Hepatocyte (in vitro differentiated cells): ENCODE data around the gene TSPAN19.

Experiments used
- EZH2 ChIP-seq: fragments of 200-600 bp; sonication (generic); IDR thresholded peaks from 2 replicates; pipeline ENCODE4 v1.6.1; 2016; ENCODE audit warnings: antibody characterized with exemption, mild to moderate bottlenecking, borderline replicate concordance
- EZH2phosphoT487 ChIP-seq: fragments of 200-600 bp; sonication (generic); IDR thresholded peaks from one replicate; pipeline ENCODE4 v1.6.1; 2018; ENCODE audit warnings: antibody characterized with exemption, mild to moderate bottlenecking, low read depth, moderate library complexity; ENCODE audit not compliant: unreplicated experiment, severe bottlenecking
- TF ChIP-seq, protein P1 (sequence below): fragments of 200-600 bp; sonication (generic); IDR thresholded peaks from 2 replicates; pipeline ENCODE4 v1.5.1; 2016; ENCODE audit warnings: antibody characterized with exemption, mild to moderate bottlenecking; ENCODE audit not compliant: poor library complexity

GRCh38 chr12:85036733-85037132 lies 656 bp upstream of the TSPAN19 start:
- TF ChIP-seq EZH2 = no peak
- TF ChIP-seq, protein P1, sequence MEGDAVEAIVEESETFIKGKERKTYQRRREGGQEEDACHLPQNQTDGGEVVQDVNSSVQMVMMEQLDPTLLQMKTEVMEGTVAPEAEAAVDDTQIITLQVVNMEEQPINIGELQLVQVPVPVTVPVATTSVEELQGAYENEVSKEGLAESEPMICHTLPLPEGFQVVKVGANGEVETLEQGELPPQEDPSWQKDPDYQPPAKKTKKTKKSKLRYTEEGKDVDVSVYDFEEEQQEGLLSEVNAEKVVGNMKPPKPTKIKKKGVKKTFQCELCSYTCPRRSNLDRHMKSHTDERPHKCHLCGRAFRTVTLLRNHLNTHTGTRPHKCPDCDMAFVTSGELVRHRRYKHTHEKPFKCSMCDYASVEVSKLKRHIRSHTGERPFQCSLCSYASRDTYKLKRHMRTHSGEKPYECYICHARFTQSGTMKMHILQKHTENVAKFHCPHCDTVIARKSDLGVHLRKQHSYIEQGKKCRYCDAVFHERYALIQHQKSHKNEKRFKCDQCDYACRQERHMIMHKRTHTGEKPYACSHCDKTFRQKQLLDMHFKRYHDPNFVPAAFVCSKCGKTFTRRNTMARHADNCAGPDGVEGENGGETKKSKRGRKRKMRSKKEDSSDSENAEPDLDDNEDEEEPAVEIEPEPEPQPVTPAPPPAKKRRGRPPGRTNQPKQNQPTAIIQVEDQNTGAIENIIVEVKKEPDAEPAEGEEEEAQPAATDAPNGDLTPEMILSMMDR = no peak
- TF ChIP-seq EZH2phosphoT487 = no peak
